ENCODE measurements around the gene FLT3. TPM values are rescaled to one million over a fixed set of nuclear protein-coding genes. Genes with fewer than 3 reads are reported as not detected.

FLT3 gene
- total and polyA plus RNA-seq, 2 of the 13 experiments (the other 11 are each of a cell fraction or from before 2014, with no cell fraction given): not detected

- no TSS peak for BruUV-seq (replicated peaks)
- TF ChIP-seq RFX3 (CRISPR knock-in tag; IDR thresholded peaks at IDR 0.05) (no peak), CHD4 (IDR thresholded peaks at IDR 0.05; ENCODE audit: borderline replicate concordance, low read length) (no peak), MEIS1 (CRISPR knock-in tag; IDR thresholded peaks at IDR 0.05; ENCODE audit: borderline replicate concordance) (no peak), TBL1XR1 (IDR thresholded peaks at IDR 0.05; ENCODE audit: borderline replicate concordance, low read length, partially characterized antibody) (no peak), CEBPZ (IDR thresholded peaks at IDR 0.05; ENCODE audit: low read length) (no peak), MXD4 (CRISPR knock-in tag; IDR thresholded peaks at IDR 0.05) (no peak), NCOA5 (CRISPR knock-in tag; IDR thresholded peaks at IDR 0.05) (no peak), ZFP36 (IDR thresholded peaks at IDR 0.05; ENCODE audit: borderline replicate concordance, low read depth, low read length, partially characterized antibody) (no peak), POLR2AphosphoS2 (IDR thresholded peaks at IDR 0.05; ENCODE audit: low read depth, low read length) (no peak), NRL (CRISPR knock-in tag; IDR thresholded peaks at IDR 0.05; ENCODE audit: borderline replicate concordance) (no peak), POGZ (CRISPR knock-in tag; IDR thresholded peaks at IDR 0.05) (no peak)
These were observed 23.1 kb downstream of the FLT3 start for GRCh38 chr13:28077231-28077630.

More at GRCh38 chr13:28077231-28077630, 23.1 kb downstream of the FLT3 start:
- Histone ChIP-seq H3K4me1 (ENCODE audit: insufficient read depth, low read length) (no peaks in the 10 kb centered on the region), H2AFZ (ENCODE audit: low read length) (no peak overlapping the region), H3K9me3 (ENCODE audit: low read length) (no peaks in the 10 kb centered on the region), H3K4me3 (replicated peaks in 1 of 3; ENCODE audit: insufficient read depth in 1 of 3, low read depth in 2 of 3, low read length in 3 of 3) (no peak overlapping the region), H3K4me2 (ENCODE audit: low read depth, low read length) (no peak overlapping the region; the same call in 1 of the 2 replicates), H3K9ac (ENCODE audit: insufficient read depth, low read depth, low read length) (no peak overlapping the region), H3K27me3 (ENCODE audit: control insufficient read depth in 1 of 2, insufficient read depth in 2 of 2, low read length in 2 of 2) (no peaks in the 10 kb centered on the region; a peak in 1 of 5 replicates), H3K79me2 (ENCODE audit: insufficient read depth, low read length) (no peaks in the 10 kb centered on the region), H3K27ac (ENCODE audit: extremely low read length, insufficient read depth, low read length) (no peak overlapping the region), H3K36me3 (replicated peaks in 1 of 2; ENCODE audit: control insufficient read depth in 1 of 2, insufficient read depth in 2 of 2, low read length in 2 of 2) (no peaks in the 10 kb centered on the region), H4K20me1 (ENCODE audit: insufficient read depth, low read length) (no peaks in the 10 kb centered on the region)
- intact Hi-C loops (cut with micrococcal nuclease; ENCODE audit: unreplicated experiment): no loop called here
- FAIRE-seq: no peak
- ATAC-seq: no peak
- CTCF ChIA-PET (ENCODE audit: low intra/inter-chr PET ratio, low total read pairs): no interaction called here
- POLR2A ChIA-PET: no interaction called here
- WGBS (ENCODE audit: low lambda C conversion rate): 37% methylated on average over 6 of the region's 6 CpGs
- in situ Hi-C loops (cut with HindIII; ENCODE audit: extremely low pct_ligation_motif_present, low pct_unique_long_range_greater_than_20kb): no loop called here
- no peak for DNase-seq (ENCODE audit: low spot score)
